DND-41 (cell line): ENCODE results near the gene KCND3.

Experiments
- ATAC-seq: fragments of 200-7000 bp; cut with Tn5 transposase; 3 replicates; pipeline ENCODE4 v1.9.1; 2021; ENCODE audit warnings: low read depth; ENCODE audit not compliant: insufficient read depth
- DNase-seq: peaks from one replicate; pipeline ENCODE4 v3.0.0-alpha.2; 2020
- H2AFZ ChIP-seq: 2 replicates; pipeline ENCODE4 v1.6.0; 2012; ENCODE audit warnings: low read depth, low read length
- H3K27ac ChIP-seq: 2 replicates; pipeline ENCODE4 v1.5.1; 2012; ENCODE audit warnings: low read length, inconsistent platforms
- H3K27me3 ChIP-seq: fragments of 200-600 bp; sonication (generic); 2 replicates; pipeline ENCODE4 v1.6.0; 2012; ENCODE audit warnings: low read length, mild to moderate bottlenecking, inconsistent platforms; ENCODE audit not compliant: insufficient read depth, poor library complexity
- H3K36me3 ChIP-seq: 2 replicates; pipeline ENCODE4 v1.5.1; 2012; ENCODE audit warnings: low read length, inconsistent platforms; ENCODE audit not compliant: insufficient read depth
- H3K4me1 ChIP-seq: 2 replicates; pipeline ENCODE4 v1.5.1; 2012; ENCODE audit warnings: mild to moderate bottlenecking, low read length; ENCODE audit not compliant: insufficient read depth
- H3K4me2 ChIP-seq: 2 replicates; pipeline ENCODE4 v1.6.0; 2012; ENCODE audit warnings: mild to moderate bottlenecking, moderate library complexity, low read length, inconsistent platforms; ENCODE audit not compliant: insufficient read depth
- H3K4me3 ChIP-seq, 2 experiments: fragments of 200-600 bp in 1 of 2; shearing (Covaris generic) in 1 of 2; 2 replicates each; pipeline ENCODE4 v1.5.1; 2012 to 2016; ENCODE audit warnings: inconsistent platforms in 2 of 2, low read length in 2 of 2, mild to moderate bottlenecking in 2 of 2, low read depth in 1 of 2, moderate library complexity in 1 of 2
- H3K79me2 ChIP-seq: 2 replicates; pipeline ENCODE4 v1.6.0; 2012; ENCODE audit warnings: low read length, inconsistent platforms; ENCODE audit not compliant: insufficient read depth
- H3K9ac ChIP-seq: 2 replicates; pipeline ENCODE4 v1.6.0; 2012; ENCODE audit warnings: low read depth, mild to moderate bottlenecking, inconsistent platforms, low read length, moderate library complexity
- H3K9me3 ChIP-seq: 2 replicates; pipeline ENCODE4 v1.5.1; 2012; ENCODE audit warnings: low read length, moderate library complexity, mild to moderate bottlenecking, inconsistent platforms; ENCODE audit not compliant: insufficient read depth, severe bottlenecking
- H4K20me1 ChIP-seq: 2 replicates; pipeline ENCODE4 v1.6.0; 2012; ENCODE audit warnings: low read length; ENCODE audit not compliant: insufficient read depth
- CTCF ChIP-seq: IDR thresholded peaks from 2 replicates; pipeline ENCODE4 v1.5.1; 2012; ENCODE audit warnings: borderline replicate concordance, low read length, moderate library complexity, mild to moderate bottlenecking; ENCODE audit not compliant: poor library complexity, severe bottlenecking; ENCODE audit errors: extremely low read depth
- EZH2 ChIP-seq: IDR thresholded peaks from 3 replicates; pipeline ENCODE4 v1.6.1; 2012; ENCODE audit warnings: borderline replicate concordance, low read depth, mild to moderate bottlenecking, moderate library complexity, low read length, inconsistent platforms; ENCODE audit not compliant: severe bottlenecking

Gene KCND3

GRCh38 chr1:111814305-111814628 is 175.2 kb downstream of the KCND3 start:
- no peaks in the 10 kb centered on the region for H3K36me3 ChIP-seq

GRCh38 chr1:111813440-111814304 is 175.8 kb downstream of the KCND3 start:
- TF ChIP-seq CTCF, result peak; percentile 45
- no peak for TF ChIP-seq EZH2
- Histone ChIP-seq H3K79me2 (no peaks in the 10 kb centered on the region), H4K20me1 (no peaks in the 10 kb centered on the region), H3K36me3 (no peaks in the 10 kb centered on the region), H3K27me3 (peaks cover 17% of the 10 kb centered on the region), H3K4me3 (no peak overlapping the region), H3K4me2 (no peak overlapping the region), H3K9me3 (no peaks in the 10 kb centered on the region), H3K4me1 (no peaks in the 10 kb centered on the region), H2AFZ (no peak overlapping the region), H3K27ac (no peak overlapping the region), H3K9ac (no peak overlapping the region)
- DNase-seq (peak; percentile 8), ATAC-seq (no peak)

More at GRCh38 chr1:111814305-111814628, 175.2 kb downstream of the KCND3 start:
- Histone ChIP-seq H3K4me3 (no peak overlapping the region), H3K9ac (no peak overlapping the region), H3K9me3 (no peaks in the 10 kb centered on the region), H3K4me2 (no peak overlapping the region), H3K27me3 (peaks cover 17% of the 10 kb centered on the region), H2AFZ (no peak overlapping the region), H3K27ac (no peak overlapping the region), H4K20me1 (no peaks in the 10 kb centered on the region), H3K79me2 (no peaks in the 10 kb centered on the region), H3K4me1 (no peaks in the 10 kb centered on the region)
- no peak for ATAC-seq
- no peak for DNase-seq
- TF ChIP-seq EZH2 (no peak), CTCF (no peak)

GRCh38 chr1:111812306-111812705 is 177.2 kb downstream of the KCND3 start:
- no peak overlapping the region for H3K27ac ChIP-seq
- no peak overlapping the region for H3K9ac ChIP-seq
- H2AFZ ChIP-seq, result no peak overlapping the region
- H3K4me2 ChIP-seq, result no peak overlapping the region
- TF ChIP-seq EZH2, result no peak
- no peak for TF ChIP-seq CTCF
- no peaks in the 10 kb centered on the region for H4K20me1 ChIP-seq
- H3K4me1 ChIP-seq, result no peaks in the 10 kb centered on the region
- no peak for ATAC-seq
- no peaks in the 10 kb centered on the region for H3K36me3 ChIP-seq
- H3K9me3 ChIP-seq, result no peaks in the 10 kb centered on the region
- DNase-seq, result no peak
- H3K27me3 ChIP-seq, result peaks cover 25% of the 10 kb centered on the region
- H3K79me2 ChIP-seq, result no peaks in the 10 kb centered on the region
- H3K4me3 ChIP-seq, result no peak overlapping the region

GRCh38 chr1:111811891-111812290 is 177.6 kb downstream of the KCND3 start:
- TF ChIP-seq EZH2 (no peak), CTCF (no peak)
- no peak for ATAC-seq

More at GRCh38 chr1:111811891-111812290, 177.6 kb downstream of the KCND3 start:
- Histone ChIP-seq H3K9ac (no peak overlapping the region), H3K4me1 (no peaks in the 10 kb centered on the region), H2AFZ (no peak overlapping the region), H3K27ac (no peak overlapping the region), H3K4me2 (no peak overlapping the region), H3K4me3 (no peak overlapping the region), H3K9me3 (no peaks in the 10 kb centered on the region), H3K36me3 (no peaks in the 10 kb centered on the region), H3K79me2 (no peaks in the 10 kb centered on the region), H4K20me1 (no peaks in the 10 kb centered on the region), H3K27me3 (peaks cover 25% of the 10 kb centered on the region)
- no peak for DNase-seq
